HepG2 (cell line): ENCODE results near the gene CASKIN2. TPM values are rescaled to one million over a fixed set of nuclear protein-coding genes. Genes with fewer than 3 reads are reported as not detected.

Experiments used
- FOXC1 ChIP-seq: sonication (generic); formaldehyde crosslinking; IDR thresholded peaks from 2 replicates; pipeline ENCODE4 v1.8.0; 2022; ENCODE audit warnings: mild to moderate bottlenecking, missing genetic modification reagents, borderline replicate concordance
- GTF2F1 ChIP-seq: fragments of 150-350 bp; IDR thresholded peaks from 2 replicates; pipeline ENCODE4 v1.6.1; 2014; ENCODE audit warnings: low read length
- GZF1 ChIP-seq: sonication (generic); formaldehyde crosslinking; IDR thresholded peaks from 2 replicates; pipeline ENCODE4 v1.5.1; 2020; ENCODE audit warnings: mild to moderate bottlenecking, missing genetic modification reagents
- KMT2B ChIP-seq: IDR thresholded peaks from 2 replicates; pipeline ENCODE4 v1.6.1; 2016; ENCODE audit warnings: missing genetic modification reagents, missing compliant biosample characterization
- MAF1 ChIP-seq: sonication (generic); formaldehyde crosslinking; IDR thresholded peaks from 2 replicates; pipeline ENCODE4 v1.5.0; 2020; ENCODE audit warnings: missing genetic modification reagents, borderline replicate concordance
- MAFG ChIP-seq: sonication (generic); formaldehyde crosslinking; IDR thresholded peaks from 2 replicates; pipeline ENCODE4 v1.5.1; 2020; ENCODE audit warnings: mild to moderate bottlenecking, missing genetic modification reagents
- MTA1 ChIP-seq: sonication (generic); formaldehyde crosslinking; IDR thresholded peaks from 2 replicates; pipeline ENCODE4 v1.4.0; 2020; ENCODE audit warnings: missing genetic modification reagents, mild to moderate bottlenecking, borderline replicate concordance
- MYC ChIP-seq: sonication (generic); formaldehyde crosslinking; IDR thresholded peaks from 2 replicates; pipeline ENCODE4 v1.9.0; 2021; ENCODE audit warnings: missing genetic modification reagents, borderline replicate concordance
- NONO ChIP-seq, 2 experiments: fragments of 450-650 bp in 1 of 2; sonication (generic) in 1 of 2; formaldehyde crosslinking in 1 of 2; IDR thresholded peaks in 1 of 2; conservative IDR thresholded peaks in 1 of 2; 2 replicates each; pipeline versions ENCODE4 v1.6.1 to v1.8.0; 2017 to 2022; ENCODE audit warnings: mild to moderate bottlenecking in 1 of 2, missing genetic modification reagents in 1 of 2, moderate library complexity in 1 of 2
- PCBP1 ChIP-seq: fragments of 200-400 bp; formaldehyde crosslinking; IDR thresholded peaks from 2 replicates; pipeline ENCODE4 v1.6.1; 2017; ENCODE audit warnings: mild to moderate bottlenecking, low read depth, low read length, borderline replicate concordance
- ZFP41 ChIP-seq: sonication (generic); formaldehyde crosslinking; IDR thresholded peaks from 2 replicates; pipeline ENCODE4 v1.4.0; 2020; ENCODE audit warnings: mild to moderate bottlenecking, missing genetic modification reagents, borderline replicate concordance
- ZNF143 ChIP-seq: sonication (generic); formaldehyde crosslinking; IDR thresholded peaks from 2 replicates; pipeline ENCODE4 v1.4.0; 2020; ENCODE audit warnings: missing genetic modification reagents
- ZNF3 ChIP-seq: IDR thresholded peaks from 2 replicates; pipeline ENCODE4 v1.7.0; 2017; ENCODE audit warnings: inconsistent platforms
- ZNF878 ChIP-seq: sonication (generic); formaldehyde crosslinking; IDR thresholded peaks from 2 replicates; pipeline ENCODE4 v1.8.1; 2023; ENCODE audit warnings: mild to moderate bottlenecking, missing genetic modification reagents, moderate library complexity
- polyA plus RNA-seq, 8 experiments: library from polyadenylated mRNA; depleted of rRNA in 3 of 8; stranded (reverse) in 7 of 8; unstranded in 1 of 8; fragments of >200 nt; fragmentation: Illumina TruSeq in 4 of 8; extraction: Trizol in 4 of 8; gene quantifications; 2 replicates each; pipeline versions ENCODE4 v1.2.1 to v1.2.3, GENCODE V29; 2011 to 2016; ENCODE audit warnings: low read depth in 4 of 8, missing spikeins in 1 of 8, mixed read lengths in 1 of 8; ENCODE audit not compliant: insufficient read depth in 1 of 8
- total RNA-seq, 5 experiments: library from RNA; depleted of rRNA; stranded (reverse); fragments of >200 nt; fragmentation: Illumina TruSeq; extraction: Trizol; gene quantifications; 2 replicates each; pipeline ENCODE4 v1.2.3, GENCODE V29; 2016; ENCODE audit warnings: low read depth in 1 of 5
- TF ChIP-seq, protein P1 (sequence below): sonication (generic); formaldehyde crosslinking; IDR thresholded peaks from 2 replicates; pipeline ENCODE4 v1.5.0; 2020; ENCODE audit warnings: mild to moderate bottlenecking, missing genetic modification reagents, borderline replicate concordance
- TF ChIP-seq, protein P2 (sequence below): sonication (generic); formaldehyde crosslinking; IDR thresholded peaks from 2 replicates; pipeline ENCODE4 v1.5.0; 2020; ENCODE audit warnings: missing genetic modification reagents
- TF ChIP-seq, protein P3 (sequence below): sonication (generic); formaldehyde crosslinking; IDR thresholded peaks from 2 replicates; pipeline ENCODE4 v1.8.1; 2023; ENCODE audit warnings: mild to moderate bottlenecking, missing genetic modification reagents
- TF ChIP-seq, protein P4 (sequence below), 2 experiments: sonication (generic) in 1 of 2; formaldehyde crosslinking in 1 of 2; IDR thresholded peaks; 2 replicates each; pipeline versions ENCODE4 v1.4.0 to v1.6.1; 2018 to 2020; ENCODE audit warnings: missing genetic modification reagents in 2 of 2, borderline replicate concordance in 1 of 2, low read depth in 1 of 2, mild to moderate bottlenecking in 1 of 2, missing biosample characterization in 1 of 2

CASKIN2 gene
- total and polyA plus RNA-seq, 2 of the 13 experiments (the other 11 are each of a cell fraction or from before 2014, with no cell fraction given) = 5.2 to 7.8 TPM

DNA sequence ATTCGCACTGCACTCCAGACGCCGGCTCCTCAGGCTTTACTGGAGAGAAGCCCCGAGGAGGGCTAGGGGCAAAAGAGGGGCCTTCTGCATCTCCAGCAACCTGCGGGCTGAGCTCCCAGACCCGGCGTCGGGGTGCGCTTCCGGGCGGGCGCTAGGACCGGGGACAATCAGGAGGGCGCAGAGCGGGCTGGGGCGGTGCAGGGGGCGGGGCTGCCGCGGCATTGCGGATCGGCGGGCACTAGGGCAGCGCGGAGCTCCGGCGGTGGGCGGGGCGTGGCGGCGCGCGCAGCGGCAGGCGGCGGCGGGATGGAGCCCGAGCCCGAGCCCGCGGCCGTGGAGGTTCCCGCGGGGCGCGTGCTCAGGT is 900 bp upstream of the CASKIN2 start, which contains the start of gene TSEN54 (continued):
- TF ChIP-seq, protein P1, sequence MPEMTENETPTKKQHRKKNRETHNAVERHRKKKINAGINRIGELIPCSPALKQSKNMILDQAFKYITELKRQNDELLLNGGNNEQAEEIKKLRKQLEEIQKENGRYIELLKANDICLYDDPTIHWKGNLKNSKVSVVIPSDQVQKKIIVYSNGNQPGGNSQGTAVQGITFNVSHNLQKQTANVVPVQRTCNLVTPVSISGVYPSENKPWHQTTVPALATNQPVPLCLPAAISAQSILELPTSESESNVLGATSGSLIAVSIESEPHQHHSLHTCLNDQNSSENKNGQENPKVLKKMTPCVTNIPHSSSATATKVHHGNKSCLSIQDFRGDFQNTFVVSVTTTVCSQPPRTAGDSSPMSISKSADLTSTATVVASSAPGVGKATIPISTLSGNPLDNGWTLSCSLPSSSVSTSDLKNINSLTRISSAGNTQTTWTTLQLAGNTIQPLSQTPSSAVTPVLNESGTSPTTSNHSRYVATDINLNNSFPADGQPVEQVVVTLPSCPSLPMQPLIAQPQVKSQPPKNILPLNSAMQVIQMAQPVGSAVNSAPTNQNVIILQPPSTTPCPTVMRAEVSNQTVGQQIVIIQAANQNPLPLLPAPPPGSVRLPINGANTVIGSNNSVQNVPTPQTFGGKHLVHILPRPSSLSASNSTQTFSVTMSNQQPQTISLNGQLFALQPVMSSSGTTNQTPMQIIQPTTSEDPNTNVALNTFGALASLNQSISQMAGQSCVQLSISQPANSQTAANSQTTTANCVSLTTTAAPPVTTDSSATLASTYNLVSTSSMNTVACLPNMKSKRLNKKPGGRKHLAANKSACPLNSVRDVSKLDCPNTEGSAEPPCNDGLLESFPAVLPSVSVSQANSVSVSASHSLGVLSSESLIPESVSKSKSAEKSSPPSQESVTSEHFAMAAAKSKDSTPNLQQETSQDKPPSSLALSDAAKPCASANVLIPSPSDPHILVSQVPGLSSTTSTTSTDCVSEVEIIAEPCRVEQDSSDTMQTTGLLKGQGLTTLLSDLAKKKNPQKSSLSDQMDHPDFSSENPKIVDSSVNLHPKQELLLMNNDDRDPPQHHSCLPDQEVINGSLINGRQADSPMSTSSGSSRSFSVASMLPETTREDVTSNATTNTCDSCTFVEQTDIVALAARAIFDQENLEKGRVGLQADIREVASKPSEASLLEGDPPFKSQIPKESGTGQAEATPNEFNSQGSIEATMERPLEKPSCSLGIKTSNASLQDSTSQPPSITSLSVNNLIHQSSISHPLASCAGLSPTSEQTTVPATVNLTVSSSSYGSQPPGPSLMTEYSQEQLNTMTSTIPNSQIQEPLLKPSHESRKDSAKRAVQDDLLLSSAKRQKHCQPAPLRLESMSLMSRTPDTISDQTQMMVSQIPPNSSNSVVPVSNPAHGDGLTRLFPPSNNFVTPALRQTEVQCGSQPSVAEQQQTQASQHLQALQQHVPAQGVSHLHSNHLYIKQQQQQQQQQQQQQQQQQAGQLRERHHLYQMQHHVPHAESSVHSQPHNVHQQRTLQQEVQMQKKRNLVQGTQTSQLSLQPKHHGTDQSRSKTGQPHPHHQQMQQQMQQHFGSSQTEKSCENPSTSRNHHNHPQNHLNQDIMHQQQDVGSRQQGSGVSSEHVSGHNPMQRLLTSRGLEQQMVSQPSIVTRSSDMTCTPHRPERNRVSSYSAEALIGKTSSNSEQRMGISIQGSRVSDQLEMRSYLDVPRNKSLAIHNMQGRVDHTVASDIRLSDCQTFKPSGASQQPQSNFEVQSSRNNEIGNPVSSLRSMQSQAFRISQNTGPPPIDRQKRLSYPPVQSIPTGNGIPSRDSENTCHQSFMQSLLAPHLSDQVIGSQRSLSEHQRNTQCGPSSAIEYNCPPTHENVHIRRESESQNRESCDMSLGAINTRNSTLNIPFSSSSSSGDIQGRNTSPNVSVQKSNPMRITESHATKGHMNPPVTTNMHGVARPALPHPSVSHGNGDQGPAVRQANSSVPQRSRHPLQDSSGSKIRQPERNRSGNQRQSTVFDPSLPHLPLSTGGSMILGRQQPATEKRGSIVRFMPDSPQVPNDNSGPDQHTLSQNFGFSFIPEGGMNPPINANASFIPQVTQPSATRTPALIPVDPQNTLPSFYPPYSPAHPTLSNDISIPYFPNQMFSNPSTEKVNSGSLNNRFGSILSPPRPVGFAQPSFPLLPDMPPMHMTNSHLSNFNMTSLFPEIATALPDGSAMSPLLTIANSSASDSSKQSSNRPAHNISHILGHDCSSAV (CRISPR knock-in tag) = no peak
- no peak for TF ChIP-seq ZNF878 (CRISPR knock-in tag)
- no peak for TF ChIP-seq NONO (IDR thresholded peaks at IDR 0.05)
- TF ChIP-seq NONO (CRISPR knock-in tag; conservative IDR thresholded peaks at IDR 0.05) = peak; percentile 89
- TF ChIP-seq MAFG (CRISPR knock-in tag) = no peak
- no peak; the same call in 1 of the 2 replicates for TF ChIP-seq MYC (CRISPR knock-in tag)
- no peak for TF ChIP-seq GTF2F1
- no peak; the same call in 1 of the 2 replicates for TF ChIP-seq ZNF143
- TF ChIP-seq PCBP1 = no peak
- no peak for TF ChIP-seq MAF1
- TF ChIP-seq KMT2B (CRISPR knock-in tag) = no peak
- TF ChIP-seq ZNF3 (CRISPR knock-in tag) = no peak
- TF ChIP-seq, protein P2, sequence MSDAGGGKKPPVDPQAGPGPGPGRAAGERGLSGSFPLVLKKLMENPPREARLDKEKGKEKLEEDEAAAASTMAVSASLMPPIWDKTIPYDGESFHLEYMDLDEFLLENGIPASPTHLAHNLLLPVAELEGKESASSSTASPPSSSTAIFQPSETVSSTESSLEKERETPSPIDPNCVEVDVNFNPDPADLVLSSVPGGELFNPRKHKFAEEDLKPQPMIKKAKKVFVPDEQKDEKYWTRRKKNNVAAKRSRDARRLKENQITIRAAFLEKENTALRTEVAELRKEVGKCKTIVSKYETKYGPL (CRISPR knock-in tag) = 0 out of 2 replicates have a peak, but pooled peaks have one; percentile 7
- no peak for TF ChIP-seq ZFP41 (CRISPR knock-in tag)
- no peak; the same call in 1 of the 2 replicates for TF ChIP-seq MTA1 (CRISPR knock-in tag)
- no peak for TF ChIP-seq FOXC1 (CRISPR knock-in tag)
- TF ChIP-seq, protein P3, sequence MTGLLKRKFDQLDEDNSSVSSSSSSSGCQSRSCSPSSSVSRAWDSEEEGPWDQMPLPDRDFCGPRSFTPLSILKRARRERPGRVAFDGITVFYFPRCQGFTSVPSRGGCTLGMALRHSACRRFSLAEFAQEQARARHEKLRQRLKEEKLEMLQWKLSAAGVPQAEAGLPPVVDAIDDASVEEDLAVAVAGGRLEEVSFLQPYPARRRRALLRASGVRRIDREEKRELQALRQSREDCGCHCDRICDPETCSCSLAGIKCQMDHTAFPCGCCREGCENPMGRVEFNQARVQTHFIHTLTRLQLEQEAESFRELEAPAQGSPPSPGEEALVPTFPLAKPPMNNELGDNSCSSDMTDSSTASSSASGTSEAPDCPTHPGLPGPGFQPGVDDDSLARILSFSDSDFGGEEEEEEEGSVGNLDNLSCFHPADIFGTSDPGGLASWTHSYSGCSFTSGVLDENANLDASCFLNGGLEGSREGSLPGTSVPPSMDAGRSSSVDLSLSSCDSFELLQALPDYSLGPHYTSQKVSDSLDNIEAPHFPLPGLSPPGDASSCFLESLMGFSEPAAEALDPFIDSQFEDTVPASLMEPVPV (CRISPR knock-in tag) = peak; percentile 18; the same call in 1 of the 2 replicates
- TF ChIP-seq, protein P4, sequence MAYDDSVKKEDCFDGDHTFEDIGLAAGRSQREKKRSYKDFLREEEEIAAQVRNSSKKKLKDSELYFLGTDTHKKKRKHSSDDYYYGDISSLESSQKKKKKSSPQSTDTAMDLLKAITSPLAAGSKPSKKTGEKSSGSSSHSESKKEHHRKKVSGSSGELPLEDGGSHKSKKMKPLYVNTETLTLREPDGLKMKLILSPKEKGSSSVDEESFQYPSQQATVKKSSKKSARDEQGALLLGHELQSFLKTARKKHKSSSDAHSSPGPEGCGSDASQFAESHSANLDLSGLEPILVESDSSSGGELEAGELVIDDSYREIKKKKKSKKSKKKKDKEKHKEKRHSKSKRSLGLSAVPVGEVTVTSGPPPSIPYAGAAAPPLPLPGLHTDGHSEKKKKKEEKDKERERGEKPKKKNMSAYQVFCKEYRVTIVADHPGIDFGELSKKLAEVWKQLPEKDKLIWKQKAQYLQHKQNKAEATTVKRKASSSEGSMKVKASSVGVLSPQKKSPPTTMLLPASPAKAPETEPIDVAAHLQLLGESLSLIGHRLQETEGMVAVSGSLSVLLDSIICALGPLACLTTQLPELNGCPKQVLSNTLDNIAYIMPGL (CRISPR knock-in tag; IDR thresholded peaks at IDR 0.05; ENCODE audit: borderline replicate concordance in 1 of 2, low read depth in 1 of 2) = peak in 1 of 2 experiments; percentile 51; a peak in 1 of 4 replicates
- TF ChIP-seq GZF1 = no peak
